Ovary (tissue), 9 donors: Measurements from ENCODE around the gene BTBD19. TPM values are rescaled to one million over a fixed set of nuclear protein-coding genes. Genes with fewer than 3 reads are reported as not detected.

Experiments used
- DNase-seq, 5 donors: peaks; one replicate each; pipeline ENCODE4 v3.0.0-alpha.2; 2019 to 2020
- H3K27ac ChIP-seq, 2 donors: fragments of 200-600 bp; one replicate each; pipeline versions ENCODE4 v1.5.1 to v1.8.0; 2019 to 2022
- H3K27me3 ChIP-seq: fragments of 200-600 bp; one replicate; pipeline ENCODE4 v1.8.0; 2022
- H3K36me3 ChIP-seq: fragments of 200-600 bp; sonication (generic); one replicate; pipeline ENCODE4 v1.5.1; 2019
- H3K4me1 ChIP-seq: one replicate; pipeline ENCODE4 v1.8.1; 2013; ENCODE audit warnings: mild to moderate bottlenecking, moderate library complexity; ENCODE audit not compliant: insufficient read depth
- H3K4me3 ChIP-seq: fragments of 200-600 bp; sonication (generic); one replicate; pipeline ENCODE4 v1.5.1; 2017
- H3K9me3 ChIP-seq, 2 donors: fragments of 200-600 bp in 1 of 2; sonication (generic) in 1 of 2; one replicate each; pipeline versions ENCODE4 v1.5.1 to v1.8.1; 2013 to 2019; ENCODE audit warnings: mild to moderate bottlenecking in 1 of 2, moderate library complexity in 1 of 2
- EP300 ChIP-seq: sonication (generic); formaldehyde crosslinking; IDR thresholded peaks from one replicate; pipeline ENCODE4 v1.6.1; 2017; ENCODE audit warnings: antibody characterized with exemption
- POLR2A ChIP-seq: fragments of 450-650 bp; IDR thresholded peaks from one replicate; pipeline ENCODE4 v1.6.1; 2017; ENCODE audit warnings: antibody characterized with exemption, mild to moderate bottlenecking, moderate library complexity
- WGBS, 3 donors: extraction: QIAGEN DNeasy Blood & Tissue Kit in 1 of 3; methylation state at CpG; one replicate each; pipeline versions ENCODE4 v1.1.5 to v1.1.7; 2013 to 2017; 5-methylcytosine and 5-hydroxymethylcytosine counted together
- intact Hi-C, 4 donors: fragments of 100-400 bp; cut with DNase I; formaldehyde crosslinking; loops; one replicate each; pipeline versions ENCODE4 v1.11.0 to v1.15.1; 2022 to 2023
- polyA plus RNA-seq, 2 donors: library from polyadenylated mRNA; stranded (reverse); fragments of 200-250 nt in 1 of 2; fragments of 350-450 nt in 1 of 2; fragmentation: Illumina TruSeq in 1 of 2; extraction: RNeasy Lipid Tissue Mini Kit (QIAGEN cat#74804) in 1 of 2; gene quantifications; one replicate each; pipeline ENCODE4 v1.2.3, GENCODE V29; 2013 to 2014
- total RNA-seq, 7 donors: library from RNA; depleted of rRNA in 2 of 7; stranded (reverse); fragments of >200 nt in 2 of 7; fragmentation: NEBNext Ultra II Directional in 3 of 7; extraction: Animal tissue kit (Norgen Biotek cat#: 25700) in 3 of 7; gene quantifications; one replicate each; pipeline versions ENCODE4 v1.1.0 to v1.2.4, GENCODE V29; 2016 to 2023
- TF ChIP-seq, protein P1 (sequence below), 3 donors: fragments of 450-650 bp in 2 of 3; fragments of 200-600 bp in 1 of 3; IDR thresholded peaks; one replicate each; pipeline versions ENCODE4 v1.5.1 to v1.8.0; 2016 to 2022; ENCODE audit warnings: antibody characterized with exemption in 3 of 3, mild to moderate bottlenecking in 1 of 3
- donor health status: DM: no; HTN: no; CAD: no; lungs with moderate emphysema.
- donor health status: DM: no; HTN: no; CAD: no.
- donor health status: Bipolar disorder and iron deficiency.
- donor health status: DM: yes; HTN: yes; CAD: no.
- donor health status: DM: no; HTN: no; CAD: no.
- donor health status: DM: yes; HTN: yes; CAD: no.

The BTBD19 gene
- total and polyA plus RNA-seq, 9 donors, result 7.1 to 24.3 (median 15.0) TPM

- peak overlapping the region in 1 of 2 donors; percentile 90 for H3K27ac ChIP-seq
- no peak for TF ChIP-seq POLR2A
- no peak for TF ChIP-seq EP300
- TF ChIP-seq, protein P1, sequence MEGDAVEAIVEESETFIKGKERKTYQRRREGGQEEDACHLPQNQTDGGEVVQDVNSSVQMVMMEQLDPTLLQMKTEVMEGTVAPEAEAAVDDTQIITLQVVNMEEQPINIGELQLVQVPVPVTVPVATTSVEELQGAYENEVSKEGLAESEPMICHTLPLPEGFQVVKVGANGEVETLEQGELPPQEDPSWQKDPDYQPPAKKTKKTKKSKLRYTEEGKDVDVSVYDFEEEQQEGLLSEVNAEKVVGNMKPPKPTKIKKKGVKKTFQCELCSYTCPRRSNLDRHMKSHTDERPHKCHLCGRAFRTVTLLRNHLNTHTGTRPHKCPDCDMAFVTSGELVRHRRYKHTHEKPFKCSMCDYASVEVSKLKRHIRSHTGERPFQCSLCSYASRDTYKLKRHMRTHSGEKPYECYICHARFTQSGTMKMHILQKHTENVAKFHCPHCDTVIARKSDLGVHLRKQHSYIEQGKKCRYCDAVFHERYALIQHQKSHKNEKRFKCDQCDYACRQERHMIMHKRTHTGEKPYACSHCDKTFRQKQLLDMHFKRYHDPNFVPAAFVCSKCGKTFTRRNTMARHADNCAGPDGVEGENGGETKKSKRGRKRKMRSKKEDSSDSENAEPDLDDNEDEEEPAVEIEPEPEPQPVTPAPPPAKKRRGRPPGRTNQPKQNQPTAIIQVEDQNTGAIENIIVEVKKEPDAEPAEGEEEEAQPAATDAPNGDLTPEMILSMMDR (IDR thresholded peaks at IDR 0.05), result no peak
- peak in 4 of 5 donors; percentile 38 to 50 (median 45) for DNase-seq
- no peaks in the 10 kb centered on the region for H3K27me3 ChIP-seq
- no peaks in the 10 kb centered on the region for H3K9me3 ChIP-seq
- WGBS, 3 donors, result 83 to 86% (median 84%) methylated on average over 10 of the region's 10 CpGs
- no peak overlapping the region for H3K4me3 ChIP-seq
- peaks cover 10% of the 10 kb centered on the region for H3K4me1 ChIP-seq
- H3K36me3 ChIP-seq, result no peaks in the 10 kb centered on the region
- intact Hi-C loops, result no loop called here
Observed at GRCh38 chr1:44798481-44799365, 9.6 kb upstream of the BTBD19 start.

DNA sequence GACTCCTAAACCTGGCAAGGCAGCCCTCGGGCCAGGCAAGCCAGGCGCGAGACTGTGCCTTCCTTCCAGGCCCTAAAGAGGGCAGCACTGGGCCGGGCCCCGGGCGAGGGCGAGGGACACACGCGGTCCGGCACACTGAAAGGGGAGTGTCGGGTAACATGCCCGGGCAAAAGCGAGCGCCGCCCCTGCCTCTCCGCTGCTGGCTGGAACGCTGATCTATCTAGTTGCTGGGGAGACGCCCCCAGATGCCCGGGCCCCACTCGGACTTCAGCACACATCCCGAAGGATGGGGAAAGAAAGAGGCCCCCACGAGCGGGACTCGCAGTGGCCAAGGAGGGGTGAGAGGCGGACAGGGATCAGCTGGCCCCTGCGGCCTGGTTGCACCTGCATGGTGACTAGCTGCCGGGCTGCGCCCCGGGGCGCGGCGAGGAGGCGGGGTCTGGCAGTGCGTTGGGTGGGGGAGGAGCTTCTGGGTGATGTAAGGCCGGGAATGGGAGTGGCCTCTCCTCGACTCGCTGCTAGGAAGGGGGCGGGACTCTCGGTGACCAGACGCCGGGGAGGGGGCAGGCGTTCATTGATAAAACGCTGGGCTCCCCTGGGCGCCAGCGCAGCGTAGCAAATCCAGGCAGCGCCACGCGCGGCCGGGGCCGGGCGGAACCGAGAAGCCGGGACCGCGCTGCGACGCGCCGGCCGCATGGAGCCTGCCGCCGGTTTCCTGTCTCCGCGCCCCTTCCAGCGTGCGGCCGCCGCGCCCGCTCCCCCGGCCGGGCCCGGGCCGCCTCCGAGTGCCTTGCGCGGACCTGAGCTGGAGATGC lies 8.3 kb upstream of the BTBD19 start, which contains the start of gene PLK3:
Gene PLK3 (plus strand): TSS at position 608 of the 815 bp plus-strand sequence. CDS start 87 bp downstream, at position 695.
- Histone ChIP-seq H3K36me3 (no peaks in the 10 kb centered on the region), H3K9me3 (no peaks in the 10 kb centered on the region), H3K27me3 (no peaks in the 10 kb centered on the region), H3K4me3 (peak within 1 kb of the TSS; percentile 69), H3K27ac (peak within 1 kb of the TSS; percentile 75 to 90), H3K4me1 (peaks cover 10% of the 10 kb centered on the region)
- WGBS, 3 donors, result 0 to 1% (median 0%) methylated on average over 34 to 79 of the region's 79 CpGs
- intact Hi-C loops, result loop anchor here in 1 of 4 donors (10.0 kb wide), 1 partner anchor 505 kb away; no protein-coding TSS in a partner anchor
- peak; percentile 97 to 99 (median 98) for DNase-seq
- no peak for TF ChIP-seq EP300
- TF ChIP-seq, protein P1 (IDR thresholded peaks at IDR 0.05), result peak; percentile 89 to 94 (median 94)
- TF ChIP-seq POLR2A, result peak; percentile 97

DNA sequence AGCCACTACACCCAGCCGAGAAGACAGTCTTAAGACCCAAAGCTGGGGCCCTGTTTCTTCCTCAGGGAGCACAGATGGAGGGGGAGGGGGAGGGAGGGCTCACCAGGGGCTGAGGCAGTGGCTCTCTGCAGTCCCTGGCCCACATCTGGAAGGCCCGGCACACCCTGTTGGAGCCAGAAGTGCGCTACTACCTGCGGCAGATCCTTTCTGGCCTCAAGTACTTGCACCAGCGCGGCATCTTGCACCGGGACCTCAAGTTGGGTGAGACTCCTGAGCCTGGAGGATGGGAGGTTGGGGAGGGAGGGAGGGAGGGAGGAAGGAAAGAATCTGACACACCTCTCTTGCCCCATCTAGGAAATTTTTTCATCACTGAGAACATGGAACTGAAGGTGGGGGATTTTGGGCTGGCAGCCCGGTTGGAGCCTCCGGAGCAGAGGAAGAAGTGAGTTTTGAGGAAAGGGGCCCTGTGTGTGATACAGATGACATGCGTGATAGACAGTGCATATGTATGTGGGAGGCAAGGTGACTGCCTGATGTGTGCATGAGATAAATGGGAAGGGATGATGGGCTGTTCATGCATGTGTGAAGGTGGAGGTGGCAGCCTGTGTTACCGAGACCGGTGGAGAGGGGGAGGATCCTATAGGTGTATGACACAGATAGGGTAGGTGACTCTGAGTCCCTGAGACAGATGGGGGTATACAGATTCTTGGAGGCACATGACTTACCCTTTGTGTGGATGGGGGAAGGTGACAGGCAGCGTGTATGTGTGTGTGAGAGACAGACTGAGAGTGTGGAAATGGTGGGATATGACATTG lies 6.6 kb upstream of the BTBD19 start:
- intact Hi-C loops, result loop anchor here in 1 of 4 donors (10.0 kb wide), 1 partner anchor 503 kb away; no protein-coding TSS in a partner anchor
- 63 to 78% (median 75%) methylated on average over 13 of the region's 13 CpGs for WGBS, 3 donors
- TF ChIP-seq, protein P1 (IDR thresholded peaks at IDR 0.05), result no peak
- TF ChIP-seq EP300, result no peak
- no peak for TF ChIP-seq POLR2A
- DNase-seq, result peak in 4 of 5 donors; percentile 46 to 59 (median 48)
- H3K4me1 ChIP-seq, result peaks cover 17% of the 10 kb centered on the region
- H3K9me3 ChIP-seq, result no peaks in the 10 kb centered on the region
- H3K4me3 ChIP-seq, result peak overlapping the region; percentile 69
- no peaks in the 10 kb centered on the region for H3K27me3 ChIP-seq
- H3K27ac ChIP-seq, result no peak overlapping the region
- no peaks in the 10 kb centered on the region for H3K36me3 ChIP-seq
